MM.1S (cell line): Measurements from ENCODE around the gene ARGLU1.

Source experiments
- DNase-seq: peaks from one replicate; pipeline ENCODE4 v3.0.0-alpha.2; 2015
- H2AFZ ChIP-seq: fragments of 300-600 bp; sonication (generic); 2 replicates; pipeline ENCODE4 v1.6.0; 2016; ENCODE audit warnings: antibody characterized with exemption, low read length
- H3F3A ChIP-seq: fragments of 300-600 bp; sonication (generic); 2 replicates; pipeline ENCODE4 v1.6.1; 2016; ENCODE audit warnings: mild to moderate bottlenecking, antibody characterized with exemption, low read length, moderate library complexity, mixed read lengths; ENCODE audit not compliant: insufficient read depth
- H3K27ac ChIP-seq: fragments of 300-600 bp; sonication (generic); 2 replicates; pipeline ENCODE4 v1.5.1; 2016; ENCODE audit warnings: mild to moderate bottlenecking, low read length
- H3K27me3 ChIP-seq: fragments of 300-600 bp; sonication (generic); replicated peaks from 2 replicates; pipeline ENCODE4 v1.6.0; 2016; ENCODE audit warnings: low read length; ENCODE audit not compliant: insufficient read depth
- H3K36me3 ChIP-seq: fragments of 300-600 bp; sonication (generic); replicated peaks from 2 replicates; pipeline ENCODE4 v1.6.1; 2016; ENCODE audit warnings: mild to moderate bottlenecking, low read length, mixed read lengths; ENCODE audit not compliant: insufficient read depth
- H3K4me1 ChIP-seq: fragments of 300-600 bp; sonication (generic); 2 replicates; pipeline ENCODE4 v1.6.1; 2016; ENCODE audit warnings: low read length, mixed read lengths
- H3K4me2 ChIP-seq: fragments of 300-600 bp; sonication (generic); 2 replicates; pipeline ENCODE4 v1.6.0; 2016; ENCODE audit warnings: low read depth, low read length
- H3K4me3 ChIP-seq: fragments of 300-600 bp; sonication (generic); 2 replicates; pipeline ENCODE4 v1.5.1; 2016; ENCODE audit warnings: low read length, mixed read lengths
- H3K79me2 ChIP-seq: fragments of 300-600 bp; sonication (generic); 2 replicates; pipeline ENCODE4 v1.6.1; 2016; ENCODE audit warnings: mixed run types, low read length, mixed read lengths
- H3K9ac ChIP-seq: fragments of 300-600 bp; sonication (generic); 2 replicates; pipeline ENCODE4 v1.6.1; 2016; ENCODE audit warnings: low read length, mixed read lengths
- H3K9me2 ChIP-seq: fragments of 300-600 bp; sonication (generic); replicated peaks from 2 replicates; pipeline ENCODE4 v1.6.1; 2016; ENCODE audit warnings: mild to moderate bottlenecking, low read length, mixed read lengths; ENCODE audit not compliant: insufficient read depth
- H3K9me3 ChIP-seq: fragments of 300-600 bp; sonication (generic); replicated peaks from 2 replicates; pipeline ENCODE4 v1.6.1; 2016; ENCODE audit warnings: mild to moderate bottlenecking, low read length, mixed read lengths; ENCODE audit not compliant: insufficient read depth
- H4K20me1 ChIP-seq: fragments of 300-600 bp; sonication (generic); 2 replicates; pipeline ENCODE4 v1.6.1; 2016; ENCODE audit warnings: mild to moderate bottlenecking, low read length, moderate library complexity, mixed read lengths; ENCODE audit not compliant: insufficient read depth
- CTCF ChIP-seq: fragments of 300-600 bp; sonication (generic); IDR thresholded peaks from 2 replicates; pipeline ENCODE4 v1.5.1; 2016; ENCODE audit warnings: antibody characterized with exemption, low read length, mixed read lengths
- EZH2 ChIP-seq: fragments of 300-600 bp; sonication (generic); optimal IDR thresholded peaks from 2 replicates; pipeline ENCODE3; 2017; ENCODE audit warnings: low read depth, mild to moderate bottlenecking, antibody characterized with exemption, low read length, mixed read lengths
- EZH2phosphoT487 ChIP-seq: fragments of 300-600 bp; sonication (generic); IDR thresholded peaks from 2 replicates; pipeline ENCODE4 v1.6.1; 2018; ENCODE audit warnings: antibody characterized with exemption, low read length

The ARGLU1 gene

DNA sequence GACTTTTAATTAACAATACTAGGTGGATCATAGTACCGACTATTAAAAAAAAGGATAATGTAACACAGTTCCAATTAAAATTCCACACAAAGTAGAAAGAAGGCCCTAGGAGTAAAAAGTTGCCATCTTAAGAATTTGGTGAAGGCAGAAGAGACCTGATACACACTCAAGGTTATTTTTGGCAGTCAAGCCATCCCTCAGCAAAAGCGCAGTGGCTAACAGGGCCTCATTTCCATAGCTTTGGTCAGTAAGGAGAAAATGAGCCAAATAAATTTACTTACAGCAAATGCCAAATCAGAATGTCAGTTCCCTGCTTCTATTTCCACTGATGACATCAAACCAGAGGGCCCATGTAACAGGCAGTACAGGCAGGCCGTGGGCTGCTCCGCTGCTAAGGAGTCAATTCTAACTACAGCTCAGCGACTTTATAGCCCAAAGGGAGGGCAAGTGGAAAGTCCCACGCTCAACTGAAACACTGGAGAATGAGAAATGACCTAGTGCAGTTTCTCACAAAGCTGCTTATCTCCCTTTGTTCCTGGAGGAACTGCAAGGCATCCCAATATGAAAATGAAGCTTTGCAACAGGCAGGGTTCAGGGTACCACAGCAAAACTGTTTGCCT is 6.3 kb downstream of the ARGLU1 start:
- Histone ChIP-seq H2AFZ (no peak overlapping the region), H3K79me2 (peaks cover 99% of the 10 kb centered on the region), H3K27me3 (no peaks in the 10 kb centered on the region), H3K9ac (no peak overlapping the region), H3K4me2 (no peak overlapping the region), H3K4me1 (peaks cover 30% of the 10 kb centered on the region), H3F3A (0 out of 2 replicates have a peak, but pooled peaks cover under 1% of the 10 kb centered on the region), H3K27ac (no peak overlapping the region), H3K4me3 (no peak overlapping the region), H3K9me3 (no peaks in the 10 kb centered on the region), H3K9me2 (no peaks in the 10 kb centered on the region), H3K36me3 (peaks cover 16% of the 10 kb centered on the region; the same call in 1 of the 2 replicates), H4K20me1 (peaks cover 85% of the 10 kb centered on the region)
- no peak for DNase-seq
- TF ChIP-seq EZH2phosphoT487 = no peak
- TF ChIP-seq EZH2 = no peak
- no peak for TF ChIP-seq CTCF

- no peak overlapping the region for H3K4me2 ChIP-seq
- peaks cover 80% of the 10 kb centered on the region for H4K20me1 ChIP-seq
- no peak overlapping the region for H3K9ac ChIP-seq
These were observed 7.1 kb downstream of the ARGLU1 start for GRCh38 chr13:106560821-106561220.

GRCh38 chr13:106558527-106558926 is 9.4 kb downstream of the ARGLU1 start:
- no peak overlapping the region for H3K4me2 ChIP-seq
- H3K4me3 ChIP-seq = no peak overlapping the region
- peaks cover 64% of the 10 kb centered on the region for H4K20me1 ChIP-seq
- H3K9me3 ChIP-seq = no peaks in the 10 kb centered on the region
- H3K9me2 ChIP-seq = no peaks in the 10 kb centered on the region
- H2AFZ ChIP-seq = no peak overlapping the region
- H3K36me3 ChIP-seq = peaks cover 27% of the 10 kb centered on the region; the same call in 1 of the 2 replicates
- H3K27me3 ChIP-seq = no peaks in the 10 kb centered on the region
- DNase-seq = no peak
- no peak overlapping the region for H3K27ac ChIP-seq
- H3K79me2 ChIP-seq = peaks cover 99% of the 10 kb centered on the region
- H3F3A ChIP-seq = no peaks in the 10 kb centered on the region
- no peak for TF ChIP-seq CTCF
- TF ChIP-seq EZH2 = no peak
- no peak for TF ChIP-seq EZH2phosphoT487
- no peak overlapping the region for H3K9ac ChIP-seq
- H3K4me1 ChIP-seq = peaks cover 7% of the 10 kb centered on the region; the same call in 1 of the 2 replicates

More at GRCh38 chr13:106560821-106561220, 7.1 kb downstream of the ARGLU1 start:
- H3F3A ChIP-seq = no peaks in the 10 kb centered on the region
- no peak overlapping the region for H3K4me3 ChIP-seq
- no peaks in the 10 kb centered on the region for H3K27me3 ChIP-seq
- H3K9me2 ChIP-seq = no peaks in the 10 kb centered on the region
- H3K9me3 ChIP-seq = no peaks in the 10 kb centered on the region
- H3K4me1 ChIP-seq = peaks cover 26% of the 10 kb centered on the region
- no peak overlapping the region for H2AFZ ChIP-seq
- DNase-seq = no peak
- no peak overlapping the region for H3K27ac ChIP-seq
- peaks cover 24% of the 10 kb centered on the region; the same call in 1 of the 2 replicates for H3K36me3 ChIP-seq
- H3K79me2 ChIP-seq = peaks cover 99% of the 10 kb centered on the region
- TF ChIP-seq EZH2phosphoT487 = no peak
- no peak for TF ChIP-seq CTCF
- TF ChIP-seq EZH2 = no peak
